HG02678 (cell line): ENCODE results near the gene ELMO2.

Experiments
- ATAC-seq: cut with Tn5 transposase; IDR thresholded peaks from one replicate; pipeline ENCODE4 v1.9.1; 2021; ENCODE audit warnings: mild to moderate bottlenecking, moderate library complexity; ENCODE audit not compliant: unreplicated experiment

The ELMO2 gene

GRCh38 chr20:46353500-46354206 is 52.8 kb downstream of the ELMO2 start:
- ATAC-seq = no peak

DNA sequence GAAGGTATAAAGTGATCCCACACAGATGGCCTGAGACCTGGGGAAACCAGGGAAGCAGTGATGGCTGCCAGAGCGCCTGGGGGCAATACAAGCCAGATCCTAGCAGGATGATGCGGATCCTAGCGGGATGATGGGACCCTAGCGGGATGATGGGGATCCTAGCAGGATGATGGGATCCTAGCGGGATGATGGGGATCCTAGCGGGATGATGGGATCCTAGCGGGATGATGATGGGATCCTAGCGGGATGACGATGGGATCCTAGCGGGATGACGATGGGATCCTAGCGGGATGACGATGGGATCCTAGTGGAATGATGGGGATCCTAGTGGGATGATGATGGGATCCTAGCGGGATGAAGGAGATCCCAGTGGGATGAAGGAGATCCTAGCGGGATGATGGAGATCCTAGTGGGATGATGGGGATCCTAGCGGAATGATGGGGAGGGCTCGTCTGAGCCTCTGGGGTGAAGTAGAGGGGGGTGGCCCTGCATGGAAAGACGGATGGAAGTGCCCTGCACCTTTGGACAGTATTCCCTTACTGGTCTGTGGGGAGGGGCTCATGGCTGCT is 54.0 kb downstream of the ELMO2 start:
- ATAC-seq = no peak

DNA sequence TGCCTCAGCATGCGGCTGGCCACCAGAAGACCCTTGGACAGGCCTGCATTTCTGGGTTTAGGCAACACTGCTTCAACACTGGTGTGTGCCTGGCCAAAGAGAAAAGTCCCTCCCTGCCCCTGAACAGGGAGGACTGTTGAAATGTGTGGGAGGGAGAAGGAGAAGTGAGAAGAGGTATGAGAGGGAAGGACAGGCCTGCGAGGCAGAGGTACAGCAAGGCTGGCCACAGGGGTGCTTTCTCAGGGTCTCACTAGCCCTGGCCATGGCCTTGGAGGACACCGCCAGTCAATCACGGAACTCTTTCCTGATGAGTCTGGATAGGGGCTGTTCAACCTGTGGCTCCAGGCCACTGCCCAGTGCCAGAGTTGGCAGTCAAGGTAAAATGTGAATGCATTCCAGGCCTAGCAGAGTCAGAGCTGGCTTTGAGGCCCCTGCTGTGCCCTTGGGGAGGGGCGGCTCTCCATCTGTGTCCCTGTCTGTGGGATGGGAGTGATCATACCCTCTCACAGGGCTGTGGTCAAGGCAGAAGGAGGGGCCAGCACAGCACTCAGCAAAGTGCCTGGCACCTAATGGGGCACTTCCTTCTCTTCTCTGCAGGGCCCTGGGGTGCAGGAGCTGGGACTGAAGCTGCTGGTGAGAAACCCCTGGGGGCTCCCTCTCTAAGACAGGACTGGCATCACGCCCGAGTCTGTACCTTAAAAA is 54.9 kb downstream of the ELMO2 start:
- ATAC-seq = peak; percentile 36

DNA sequence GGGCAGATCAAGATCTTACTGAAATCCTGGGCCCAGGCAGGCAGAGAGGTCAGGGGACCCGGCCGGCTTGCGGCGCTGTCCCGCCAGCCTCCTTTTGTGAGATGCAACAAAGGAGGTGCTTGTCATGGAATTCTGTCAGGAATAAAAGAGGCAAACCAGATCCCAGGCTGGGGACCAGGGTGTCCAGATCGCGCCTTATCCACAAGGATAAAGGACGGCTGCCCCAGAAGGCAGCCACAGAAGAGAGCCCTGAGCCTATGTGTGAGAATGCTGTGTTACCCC is 55.5 kb downstream of the ELMO2 start:
- ATAC-seq = no peak

- peak; percentile 59 for ATAC-seq
Observed at GRCh38 chr20:46350201-46350985, 56.0 kb downstream of the ELMO2 start.

DNA sequence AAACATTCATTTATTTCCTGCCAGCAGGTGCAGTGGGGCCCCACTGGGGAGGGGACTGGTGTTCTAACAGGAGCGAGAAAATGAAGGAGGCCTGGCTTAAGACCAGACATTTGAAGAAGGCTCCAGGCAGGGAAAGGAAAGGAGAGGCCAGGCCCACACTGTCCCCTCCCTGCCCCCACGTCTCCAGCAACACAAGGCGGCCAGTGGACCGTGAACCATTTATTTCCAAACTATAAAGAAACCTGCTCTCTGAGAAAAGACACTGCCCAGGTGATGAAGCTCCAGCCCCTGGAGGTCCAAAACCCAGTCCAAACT is 56.7 kb downstream of the ELMO2 start:
- ATAC-seq = no peak

GRCh38 chr20:46349035-46349741 is 57.2 kb downstream of the ELMO2 start:
- no peak for ATAC-seq

- ATAC-seq = no peak
Observed at GRCh38 chr20:46347841-46348803, 58.3 kb downstream of the ELMO2 start.

DNA sequence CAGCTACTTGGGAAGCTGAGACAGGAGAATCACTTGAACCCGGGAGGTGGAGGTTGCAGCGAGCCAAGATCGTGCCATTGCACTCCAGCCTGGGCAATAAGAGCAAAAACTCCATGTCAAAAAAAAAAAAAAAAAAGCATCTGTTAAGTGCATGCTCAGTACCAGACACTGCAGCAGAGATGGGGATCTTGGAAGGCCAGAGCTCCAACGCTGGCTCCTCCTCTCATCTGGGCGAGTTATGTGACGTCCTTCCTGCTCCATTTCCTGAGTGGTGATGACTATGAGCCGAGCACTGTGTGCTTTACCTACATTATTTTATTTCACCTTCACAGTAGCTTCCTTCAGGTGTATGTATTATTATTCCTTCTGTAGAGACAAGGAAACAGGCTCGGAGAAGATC is 59.6 kb downstream of the ELMO2 start:
- ATAC-seq = no peak

GRCh38 chr20:46344488-46345162 is 61.8 kb downstream of the ELMO2 start:
- ATAC-seq = no peak

GRCh38 chr20:46343975-46344357 is 62.4 kb downstream of the ELMO2 start:
- ATAC-seq = no peak

DNA sequence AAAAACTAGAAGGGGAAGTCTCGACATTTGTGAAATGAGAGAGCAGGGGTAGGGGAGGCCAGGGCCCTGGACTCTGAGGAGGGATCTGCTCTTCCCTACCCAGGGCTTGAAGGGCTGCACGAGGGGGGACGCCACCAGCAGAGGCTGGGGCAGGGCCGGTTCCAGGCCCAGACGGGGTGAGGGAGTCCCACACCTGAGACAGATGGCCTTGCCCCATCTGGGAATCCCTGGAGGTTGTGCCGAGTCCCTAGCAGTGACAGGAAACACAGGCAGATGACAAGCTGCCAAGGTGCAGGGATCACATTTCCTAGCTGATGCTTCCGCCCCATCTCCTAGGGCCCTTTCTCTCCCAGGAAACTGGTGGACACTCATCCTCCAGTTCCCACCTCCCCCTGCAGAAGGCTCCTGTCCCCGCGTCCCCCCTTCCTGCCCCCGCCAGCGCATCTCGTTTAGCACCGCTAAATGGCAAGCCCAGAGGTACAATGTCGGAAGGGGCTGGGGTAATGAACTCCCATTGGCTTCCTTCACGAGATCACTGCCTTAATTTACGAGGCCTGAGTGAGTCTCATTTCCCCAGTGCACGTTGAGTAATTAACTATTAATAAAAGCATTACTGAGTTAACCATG is 63.0 kb downstream of the ELMO2 start:
- ATAC-seq = no peak

DNA sequence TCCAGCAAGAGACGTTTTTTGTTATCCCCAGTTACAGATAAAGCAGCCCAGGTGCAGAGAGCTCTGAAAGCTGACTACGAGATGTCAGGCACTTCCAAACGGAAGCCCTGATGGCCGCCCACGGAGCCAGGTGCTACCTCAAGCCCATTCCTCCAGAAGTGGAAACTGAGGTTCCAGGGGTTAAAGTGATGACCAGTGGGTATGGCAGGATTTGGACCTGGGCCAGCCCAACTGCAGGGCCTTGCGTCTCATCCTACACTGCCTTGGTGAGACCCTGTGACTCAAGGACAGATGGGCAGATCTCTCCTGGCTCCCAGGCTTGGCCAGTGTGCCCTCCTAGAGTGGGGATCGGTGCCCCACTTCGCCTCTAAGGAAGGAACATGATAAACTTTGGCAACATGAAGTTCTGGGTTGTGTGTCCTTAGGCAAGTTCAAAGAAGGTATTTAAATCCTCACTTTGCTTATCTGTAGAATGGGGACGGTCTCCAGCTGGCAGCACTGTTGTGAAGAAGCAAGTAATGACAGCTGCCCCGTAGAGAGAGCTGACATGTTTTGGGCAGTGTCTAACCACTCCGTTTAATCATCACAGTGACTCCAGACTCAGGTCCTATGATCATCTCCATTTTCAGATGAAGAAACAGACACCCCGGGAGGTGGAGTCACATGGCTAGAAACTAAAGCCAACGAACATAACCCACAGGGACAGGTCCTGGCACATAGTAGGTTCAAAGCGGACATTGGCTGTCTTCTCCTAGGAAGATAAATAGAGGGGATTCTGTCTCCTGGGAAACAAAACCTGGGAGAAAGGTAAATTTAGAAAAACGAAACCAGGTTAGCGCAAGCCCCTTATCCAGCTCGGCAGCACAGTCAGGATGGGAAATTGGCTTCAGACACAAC is 63.7 kb downstream of the ELMO2 start:
- no peak for ATAC-seq

DNA sequence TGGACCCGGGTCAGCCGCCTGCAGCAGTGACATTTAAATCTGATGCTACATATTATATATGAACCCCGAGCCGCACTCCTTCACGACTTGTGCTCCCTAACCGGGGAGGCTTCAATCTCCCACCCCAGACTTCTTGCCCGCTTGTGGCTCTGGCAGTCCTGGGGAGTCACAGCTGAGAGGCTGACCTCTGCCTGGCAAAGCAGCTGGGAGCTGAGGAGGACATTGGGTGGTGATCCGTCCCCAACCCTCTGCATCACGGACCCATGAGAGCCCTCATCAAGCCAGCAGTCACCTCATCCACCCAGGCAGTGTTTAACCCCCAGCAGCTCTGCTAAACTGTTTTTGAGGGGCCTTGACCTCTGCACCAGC is 64.4 kb downstream of the ELMO2 start:
- no peak for ATAC-seq

DNA sequence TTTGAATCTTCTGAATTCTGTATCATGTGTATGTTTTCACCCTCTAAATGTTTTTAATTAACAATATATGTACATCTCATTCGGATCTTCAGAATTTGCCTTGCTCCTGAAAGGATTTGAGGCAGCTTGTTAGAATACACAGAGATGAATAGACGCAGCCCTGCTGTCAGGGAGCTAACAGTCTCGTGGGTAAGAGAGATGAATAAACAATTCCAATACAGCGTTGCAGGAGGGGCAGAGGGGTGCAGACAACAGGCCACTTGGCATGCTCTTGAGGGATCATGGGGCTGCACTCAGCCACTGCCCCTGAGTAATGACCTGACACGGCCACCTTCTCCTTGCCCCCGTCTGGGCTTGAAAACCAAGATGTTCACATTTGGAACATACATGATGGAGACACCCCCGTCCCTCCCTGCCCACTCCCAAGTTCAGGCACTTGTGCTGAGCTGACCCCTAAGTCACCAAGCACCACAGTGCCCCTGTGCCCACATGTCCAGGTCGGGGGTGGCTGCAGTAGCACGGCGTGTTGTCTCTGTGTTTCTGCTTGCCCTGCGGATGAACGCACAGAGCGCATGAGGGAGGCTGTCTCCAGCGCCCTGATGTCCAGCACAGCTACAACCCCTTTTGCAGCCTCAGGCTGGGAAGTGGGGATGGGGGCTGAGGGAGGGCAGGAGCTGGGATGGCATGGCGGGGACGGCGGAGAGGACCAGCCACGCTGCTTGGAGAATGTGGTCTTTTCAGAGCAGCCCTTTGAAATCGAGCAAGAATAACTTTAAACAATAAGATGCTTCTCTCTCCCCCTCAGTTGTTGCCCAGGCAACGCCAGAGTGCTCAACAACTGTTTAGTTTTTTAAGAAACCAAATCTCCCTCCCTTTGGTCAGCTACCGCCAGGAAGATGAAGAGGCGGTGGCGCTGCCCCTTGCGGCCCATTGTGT is 65.1 kb downstream of the ELMO2 start:
- no peak for ATAC-seq

- ATAC-seq = no peak
Observed at GRCh38 chr20:46339037-46339436, 67.4 kb downstream of the ELMO2 start.

- ATAC-seq = no peak
Observed at GRCh38 chr20:46336735-46337134, 69.7 kb downstream of the ELMO2 start.
